ENCODE data around the gene PNPLA2. TPM values are rescaled to one million over a fixed set of nuclear protein-coding genes. Genes with fewer than 3 reads are reported as not detected.

Gene PNPLA2
- total RNA-seq, 2 experiments from 2014 or later = 19.8 to 41.2 TPM

DNA sequence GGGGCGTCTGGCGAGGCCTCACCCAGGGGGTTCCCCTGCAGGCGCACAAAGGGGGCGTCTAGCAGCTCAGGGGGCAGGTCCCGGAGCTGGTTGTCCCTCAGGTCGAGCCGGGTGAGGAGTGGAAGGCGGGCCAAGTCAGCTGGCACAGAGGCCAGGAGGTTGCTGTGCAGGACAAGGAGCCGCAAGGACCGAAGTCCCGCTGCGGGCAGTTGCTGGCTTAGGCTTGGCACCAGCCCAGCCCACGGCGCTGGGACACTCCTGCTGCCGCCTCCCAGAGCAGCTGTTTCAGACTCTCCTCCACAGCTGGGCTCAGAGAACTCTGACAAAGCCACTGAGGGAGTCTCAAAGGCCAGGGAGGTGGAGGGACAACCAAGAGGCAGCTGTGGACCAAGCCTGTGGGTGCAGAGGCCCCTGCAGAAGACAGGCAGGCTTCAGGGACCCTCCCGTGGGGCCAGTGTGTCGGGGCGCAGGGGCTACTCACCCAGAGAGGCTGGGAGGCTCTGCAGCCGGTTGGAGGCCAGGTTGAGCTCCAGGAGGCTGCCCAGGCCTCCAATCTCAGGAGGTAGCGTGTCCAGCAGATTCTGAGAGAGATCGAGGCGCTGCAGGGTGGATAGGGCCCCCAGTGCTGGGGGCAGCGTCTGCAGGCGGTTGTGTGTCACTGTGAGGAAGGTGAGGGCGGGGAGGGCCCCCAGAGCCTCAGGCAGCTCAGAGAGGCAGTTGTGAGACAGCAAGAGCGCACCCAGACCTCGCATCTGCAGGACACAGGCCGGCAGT, 15.8 kb upstream of the PNPLA2 start:
- Histone ChIP-seq H3K4me2 (ENCODE audit: low read length) (peak overlapping the region; percentile 94), H3K9me2 (ENCODE audit: insufficient read depth, low read length) (no peaks in the 10 kb centered on the region), H2AFZ (ENCODE audit: low read length) (no peak overlapping the region), H3K27ac (ENCODE audit: low read depth, low read length, poor library complexity, severe bottlenecking) (no peak overlapping the region), H3K36me3 (ENCODE audit: insufficient read depth, low read length) (peaks cover 30% of the 10 kb centered on the region; the same call in 1 of the 2 replicates), H3K9me3 (ENCODE audit: low read length) (no peaks in the 10 kb centered on the region), H4K20me1 (ENCODE audit: insufficient read depth, low read length) (no peaks in the 10 kb centered on the region), H3K79me2 (ENCODE audit: insufficient read depth, low read depth, low read length) (peaks cover 4% of the 10 kb centered on the region; the same call in 1 of the 2 replicates), H3K4me3 (ENCODE audit: low read depth, low read length, poor library complexity, severe bottlenecking) (no peak overlapping the region), H3K4me1 (ENCODE audit: insufficient read depth, low read length, poor library complexity, severe bottlenecking) (peaks cover 35% of the 10 kb centered on the region)
- ChIA-PET CTCF (ENCODE audit: unreplicated experiment) (no interaction called here), POLR2A (no interaction called here)
- no peak for DNase-seq (ENCODE audit: low spot score)
- BruUV-seq (replicated peaks) = no TSS peak
- intact Hi-C loops (cut with micrococcal nuclease; ENCODE audit: unreplicated experiment) = no loop called here
- TF ChIP-seq, protein P1, sequence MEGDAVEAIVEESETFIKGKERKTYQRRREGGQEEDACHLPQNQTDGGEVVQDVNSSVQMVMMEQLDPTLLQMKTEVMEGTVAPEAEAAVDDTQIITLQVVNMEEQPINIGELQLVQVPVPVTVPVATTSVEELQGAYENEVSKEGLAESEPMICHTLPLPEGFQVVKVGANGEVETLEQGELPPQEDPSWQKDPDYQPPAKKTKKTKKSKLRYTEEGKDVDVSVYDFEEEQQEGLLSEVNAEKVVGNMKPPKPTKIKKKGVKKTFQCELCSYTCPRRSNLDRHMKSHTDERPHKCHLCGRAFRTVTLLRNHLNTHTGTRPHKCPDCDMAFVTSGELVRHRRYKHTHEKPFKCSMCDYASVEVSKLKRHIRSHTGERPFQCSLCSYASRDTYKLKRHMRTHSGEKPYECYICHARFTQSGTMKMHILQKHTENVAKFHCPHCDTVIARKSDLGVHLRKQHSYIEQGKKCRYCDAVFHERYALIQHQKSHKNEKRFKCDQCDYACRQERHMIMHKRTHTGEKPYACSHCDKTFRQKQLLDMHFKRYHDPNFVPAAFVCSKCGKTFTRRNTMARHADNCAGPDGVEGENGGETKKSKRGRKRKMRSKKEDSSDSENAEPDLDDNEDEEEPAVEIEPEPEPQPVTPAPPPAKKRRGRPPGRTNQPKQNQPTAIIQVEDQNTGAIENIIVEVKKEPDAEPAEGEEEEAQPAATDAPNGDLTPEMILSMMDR (conservative IDR thresholded peaks at IDR 0.05; ENCODE audit: low read length) = no peak
- no peak for TF ChIP-seq EZH2phosphoT487 (IDR thresholded peaks at IDR 0.05; ENCODE audit: borderline replicate concordance, low read depth, low read length)

GRCh38 chr11:803467-803742, 15.3 kb upstream of the PNPLA2 start:
- no TSS peak for BruUV-seq (replicated peaks)
- TF ChIP-seq EZH2phosphoT487 (IDR thresholded peaks at IDR 0.05; ENCODE audit: borderline replicate concordance, low read depth, low read length) = no peak
- TF ChIP-seq, protein P1 (conservative IDR thresholded peaks at IDR 0.05; ENCODE audit: low read length) = no peak
- Histone ChIP-seq H3K4me2 (ENCODE audit: low read length) (peak overlapping the region; percentile 94), H3K4me3 (ENCODE audit: low read depth, low read length, poor library complexity, severe bottlenecking) (peak overlapping the region; percentile 86), H3K79me2 (ENCODE audit: insufficient read depth, low read depth, low read length) (peaks cover 9% of the 10 kb centered on the region; the same call in 1 of the 2 replicates), H3K36me3 (ENCODE audit: insufficient read depth, low read length) (peaks cover 30% of the 10 kb centered on the region; the same call in 1 of the 2 replicates), H3K9me3 (ENCODE audit: low read length) (no peaks in the 10 kb centered on the region), H4K20me1 (ENCODE audit: insufficient read depth, low read length) (no peaks in the 10 kb centered on the region), H3K9me2 (ENCODE audit: insufficient read depth, low read length) (no peaks in the 10 kb centered on the region), H2AFZ (ENCODE audit: low read length) (no peak overlapping the region), H3K27ac (ENCODE audit: low read depth, low read length, poor library complexity, severe bottlenecking) (no peak overlapping the region), H3K4me1 (ENCODE audit: insufficient read depth, low read length, poor library complexity, severe bottlenecking) (peaks cover 38% of the 10 kb centered on the region)
- CTCF ChIA-PET (ENCODE audit: unreplicated experiment) = no interaction called here
- intact Hi-C loops (cut with micrococcal nuclease; ENCODE audit: unreplicated experiment) = no loop called here
- DNase-seq (ENCODE audit: low spot score) = no peak
- POLR2A ChIA-PET = no interaction called here
